Muscle layer of colon (tissue), 2 donors: ENCODE data around the gene BUB1B.
"Not testable (repeated sequence)": the region's sequence is repeated elsewhere in the genome, so short reads cannot be mapped to it uniquely, and the experiment has no call there.

Experiments
- H3K27ac ChIP-seq: one replicate; pipeline ENCODE4 v1.7.0; 2013; ENCODE audit warnings: low read depth, mild to moderate bottlenecking, low read length, moderate library complexity
- H3K27me3 ChIP-seq, 2 donors: one replicate each; pipeline ENCODE4 v1.7.0; 2013; ENCODE audit warnings: low read length in 2 of 2, mild to moderate bottlenecking in 2 of 2; ENCODE audit not compliant: insufficient read depth in 2 of 2, control insufficient read depth in 1 of 2
- H3K36me3 ChIP-seq: one replicate; pipeline ENCODE4 v1.7.0; 2013; ENCODE audit warnings: mild to moderate bottlenecking, low read length; ENCODE audit not compliant: insufficient read depth
- H3K4me1 ChIP-seq: one replicate; pipeline ENCODE4 v1.7.0; 2013; ENCODE audit warnings: mild to moderate bottlenecking, low read length; ENCODE audit not compliant: insufficient read depth
- H3K4me3 ChIP-seq, 2 donors: one replicate each; pipeline ENCODE4 v1.7.0; 2013; ENCODE audit warnings: low read length in 2 of 2, low read depth in 1 of 2, mild to moderate bottlenecking in 1 of 2, moderate library complexity in 1 of 2
- H3K9ac ChIP-seq: one replicate; pipeline ENCODE4 v1.7.0; 2013; ENCODE audit warnings: low read length
- H3K9me3 ChIP-seq: one replicate; pipeline ENCODE4 v1.7.0; 2013; ENCODE audit warnings: mild to moderate bottlenecking, low read length
- donor health status: abdominal sarcoma.
- donor health status: Adenocarcinoma of cecum.

Gene BUB1B

DNA sequence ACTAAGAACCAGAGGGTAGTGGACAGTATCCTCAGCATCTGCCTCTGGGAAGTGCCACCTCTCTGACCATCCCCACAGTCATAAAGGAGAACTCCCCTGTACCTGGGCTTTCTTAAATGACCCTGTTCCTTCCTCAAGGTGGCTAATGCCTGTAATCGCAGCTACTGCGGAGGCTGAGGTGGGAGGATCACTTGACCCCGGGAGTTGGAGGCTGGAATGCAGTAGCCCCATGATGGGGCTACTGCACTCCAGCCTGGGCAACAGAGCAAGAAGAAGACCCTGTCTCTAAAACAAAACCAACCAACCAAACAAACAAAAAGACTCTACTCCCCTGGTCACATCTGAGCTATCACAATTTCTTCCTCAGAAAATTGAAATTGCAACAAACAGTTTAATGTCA is 848 bp upstream of the BUB1B start:
- peaks cover 5% of the 10 kb centered on the region for H3K4me1 ChIP-seq
- no peaks in the 10 kb centered on the region for H3K27me3 ChIP-seq
- no peak overlapping the region for H3K9ac ChIP-seq
- no peaks in the 10 kb centered on the region for H3K9me3 ChIP-seq
- H3K36me3 ChIP-seq: no peaks in the 10 kb centered on the region
- no peak overlapping the region for H3K4me3 ChIP-seq
- H3K27ac ChIP-seq: no peak overlapping the region

DNA sequence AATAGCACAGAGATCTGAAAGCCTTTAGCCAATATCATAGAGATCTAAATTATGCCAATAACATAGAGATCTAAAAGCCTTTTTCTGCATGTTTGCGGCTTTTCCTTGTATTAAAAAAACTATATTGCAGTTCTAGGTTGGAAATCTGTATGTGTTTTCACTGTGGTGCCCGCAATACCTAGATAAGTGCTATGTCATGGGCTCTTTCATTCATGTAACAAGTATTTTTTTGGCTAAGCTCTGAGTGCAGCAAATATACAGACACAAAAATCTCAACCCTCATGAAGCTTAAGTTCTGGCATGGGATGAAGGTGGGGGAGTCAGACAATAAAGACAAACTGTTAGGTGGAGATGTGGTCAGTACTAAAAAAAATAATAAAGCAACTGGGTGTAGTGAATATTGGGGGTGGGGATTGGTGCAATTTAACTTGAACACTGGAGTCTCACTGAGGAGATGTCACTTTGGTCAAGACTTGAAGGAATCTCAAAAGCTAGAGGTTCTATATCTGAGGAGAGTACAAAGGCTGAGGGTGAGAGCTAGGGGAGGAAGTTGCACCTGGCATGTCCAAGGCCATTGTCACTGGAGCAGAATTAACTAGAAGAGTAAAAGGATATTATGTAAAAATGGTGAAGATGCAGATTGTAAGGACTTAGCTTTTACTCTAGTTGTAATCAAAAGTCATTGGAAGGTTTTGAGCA is 973 bp downstream of the BUB1B start:
- H3K9me3 ChIP-seq: no peaks in the 10 kb centered on the region
- no peak overlapping the region for H3K27ac ChIP-seq
- H3K27me3 ChIP-seq: no peaks in the 10 kb centered on the region
- no peaks in the 10 kb centered on the region for H3K36me3 ChIP-seq
- H3K4me1 ChIP-seq: peaks cover 5% of the 10 kb centered on the region
- H3K9ac ChIP-seq: no peak overlapping the region
- no peak overlapping the region for H3K4me3 ChIP-seq

DNA sequence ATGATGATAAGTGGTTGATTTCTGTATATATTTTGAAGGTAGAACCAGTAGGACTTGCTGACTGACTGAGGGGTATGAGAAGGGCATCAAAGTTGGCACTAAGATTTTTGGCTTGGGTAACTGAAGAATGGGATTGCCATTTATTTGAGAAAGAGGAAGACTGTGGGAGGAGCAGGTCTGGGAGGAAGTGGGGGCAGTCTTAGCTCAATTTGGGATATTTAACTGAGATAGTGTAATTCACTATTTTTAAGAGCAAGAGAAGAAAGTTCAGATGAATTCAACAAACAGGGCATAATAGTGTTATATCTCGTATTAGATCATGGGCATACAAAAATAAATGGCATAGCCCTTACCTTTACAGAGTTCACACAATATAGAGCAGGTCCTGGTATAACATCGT is 1.7 kb downstream of the BUB1B start:
- Histone ChIP-seq H3K4me1 (peaks cover 5% of the 10 kb centered on the region), H3K27ac (no peak overlapping the region), H3K9ac (no peak overlapping the region), H3K9me3 (no peaks in the 10 kb centered on the region), H3K4me3 (no peak overlapping the region), H3K27me3 (no peaks in the 10 kb centered on the region), H3K36me3 (no peaks in the 10 kb centered on the region)

DNA sequence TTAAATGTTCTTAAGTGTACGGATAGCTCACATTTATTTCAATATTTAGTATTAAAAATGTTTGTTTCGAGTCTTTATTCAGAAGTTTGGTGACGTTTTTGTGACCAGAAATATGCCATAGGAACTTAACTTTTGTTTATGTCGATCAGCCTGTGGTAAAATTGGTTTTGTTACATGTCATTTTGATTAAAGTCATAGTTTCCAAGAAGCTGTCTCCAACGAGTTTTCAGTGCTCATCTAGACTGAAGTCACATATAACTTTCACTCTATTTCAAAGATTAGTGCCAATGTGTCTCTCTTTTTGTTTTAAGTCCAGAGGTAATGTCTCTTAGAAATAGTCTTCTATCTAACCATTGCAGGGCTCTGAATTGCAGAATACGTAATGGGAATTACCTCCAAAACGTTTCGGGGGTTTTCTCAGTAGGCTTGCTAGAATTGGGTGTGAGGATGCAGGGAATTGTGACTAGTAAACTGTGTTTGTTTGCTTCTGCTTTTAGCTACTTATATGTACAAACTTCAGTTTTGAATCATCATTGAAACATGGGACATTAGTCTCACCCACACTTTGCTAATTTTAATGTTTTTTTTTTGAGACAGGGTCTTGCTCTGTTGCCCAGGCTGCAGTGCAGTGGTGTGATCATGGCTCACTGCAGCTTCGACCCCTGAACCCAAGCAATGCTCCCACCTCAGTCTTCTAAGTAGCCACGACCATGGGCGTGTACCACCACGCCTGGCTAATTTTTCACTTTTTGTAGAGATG is 3.0 kb downstream of the BUB1B start:
- no peaks in the 10 kb centered on the region for H3K27me3 ChIP-seq
- H3K36me3 ChIP-seq: no peaks in the 10 kb centered on the region
- no peak overlapping the region for H3K9ac ChIP-seq
- H3K4me3 ChIP-seq: no peak overlapping the region
- peaks cover 5% of the 10 kb centered on the region for H3K4me1 ChIP-seq
- H3K9me3 ChIP-seq: no peaks in the 10 kb centered on the region
- H3K27ac ChIP-seq: no peak overlapping the region

DNA sequence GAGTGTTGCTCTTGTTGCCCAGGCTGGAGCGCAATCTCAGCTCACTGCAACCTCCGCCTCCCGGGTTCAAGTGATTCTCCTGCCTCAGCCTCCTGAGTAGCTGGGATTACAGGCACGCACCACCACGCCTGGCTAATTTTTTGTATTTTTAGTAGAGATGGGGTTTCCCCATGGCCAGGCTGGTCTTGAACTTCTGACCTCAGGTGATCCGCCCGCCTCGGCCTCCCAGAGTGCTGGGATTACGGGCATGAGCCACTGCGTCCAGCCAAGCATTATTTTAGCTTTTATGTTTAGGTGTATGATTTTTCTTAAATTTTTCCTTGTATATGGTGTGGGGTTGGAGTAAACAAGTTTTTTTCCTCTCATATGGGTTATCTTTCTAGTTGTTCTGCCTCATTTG is 6.5 kb downstream of the BUB1B start:
- H3K36me3 ChIP-seq, H3K4me3 ChIP-seq, H3K27me3 ChIP-seq, H3K9ac ChIP-seq, H3K27ac ChIP-seq, H3K4me1 ChIP-seq, H3K9me3 ChIP-seq: not testable (repeated sequence)

DNA sequence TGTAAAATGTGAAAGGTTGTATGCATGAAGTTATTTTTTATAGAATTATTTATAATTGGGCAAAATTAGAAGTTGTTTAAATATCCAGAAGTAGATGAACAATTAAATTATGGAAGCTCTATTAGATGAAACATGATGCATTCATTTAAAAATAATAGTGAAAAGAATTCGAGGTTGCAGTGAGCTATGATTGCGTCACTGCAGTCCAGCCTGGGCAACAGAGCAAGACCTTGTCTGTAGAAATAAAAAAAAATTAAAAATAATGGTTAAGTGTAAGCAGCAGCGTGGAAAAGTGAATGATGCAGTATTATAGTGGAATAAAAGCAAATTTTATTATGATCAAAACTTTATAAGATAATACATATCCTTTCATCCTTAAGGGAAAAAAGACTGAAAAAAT is 14.3 kb downstream of the BUB1B start:
- Histone ChIP-seq H3K9me3 (no peaks in the 10 kb centered on the region), H3K27me3 (no peaks in the 10 kb centered on the region), H3K4me3 (no peak overlapping the region), H3K27ac (no peak overlapping the region), H3K36me3 (no peaks in the 10 kb centered on the region), H3K4me1 (no peaks in the 10 kb centered on the region), H3K9ac (no peak overlapping the region)

DNA sequence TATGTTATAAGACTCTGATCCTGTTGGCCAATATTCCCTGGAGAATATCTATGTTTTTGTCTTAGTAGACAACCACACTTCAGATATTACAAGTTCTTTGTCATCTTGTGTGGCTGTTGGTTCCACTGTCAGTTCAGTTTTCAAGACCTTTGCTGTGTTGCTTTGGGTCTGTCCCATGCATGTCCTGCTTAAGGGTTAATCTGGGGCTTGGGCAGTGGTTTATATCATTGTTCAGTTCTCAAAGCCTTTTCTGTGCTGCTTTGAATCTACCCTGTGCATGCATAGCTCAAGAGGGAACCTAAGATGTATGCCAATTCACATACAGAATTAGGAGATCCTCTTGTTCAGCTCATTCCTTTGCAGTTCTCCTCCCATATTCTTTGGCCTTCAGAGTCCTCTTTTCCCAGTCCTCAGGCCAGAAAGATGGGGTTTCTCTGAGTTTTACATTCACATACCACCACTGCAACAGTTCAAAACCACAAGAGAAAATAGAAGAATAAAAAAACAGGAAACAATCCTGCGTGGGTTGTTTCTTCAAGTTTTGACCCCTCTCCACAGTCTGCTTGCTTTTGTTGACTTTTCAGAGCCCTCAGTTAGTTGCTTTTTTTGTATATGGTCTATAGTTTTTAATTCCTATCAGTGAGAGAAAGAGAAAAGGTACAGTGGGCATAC is 21.6 kb downstream of the BUB1B start:
- Histone ChIP-seq H3K9ac (no peak overlapping the region), H3K27ac (no peak overlapping the region), H3K36me3 (no peaks in the 10 kb centered on the region), H3K4me1 (no peaks in the 10 kb centered on the region), H3K27me3 (no peaks in the 10 kb centered on the region), H3K9me3 (no peaks in the 10 kb centered on the region), H3K4me3 (no peak overlapping the region)

DNA sequence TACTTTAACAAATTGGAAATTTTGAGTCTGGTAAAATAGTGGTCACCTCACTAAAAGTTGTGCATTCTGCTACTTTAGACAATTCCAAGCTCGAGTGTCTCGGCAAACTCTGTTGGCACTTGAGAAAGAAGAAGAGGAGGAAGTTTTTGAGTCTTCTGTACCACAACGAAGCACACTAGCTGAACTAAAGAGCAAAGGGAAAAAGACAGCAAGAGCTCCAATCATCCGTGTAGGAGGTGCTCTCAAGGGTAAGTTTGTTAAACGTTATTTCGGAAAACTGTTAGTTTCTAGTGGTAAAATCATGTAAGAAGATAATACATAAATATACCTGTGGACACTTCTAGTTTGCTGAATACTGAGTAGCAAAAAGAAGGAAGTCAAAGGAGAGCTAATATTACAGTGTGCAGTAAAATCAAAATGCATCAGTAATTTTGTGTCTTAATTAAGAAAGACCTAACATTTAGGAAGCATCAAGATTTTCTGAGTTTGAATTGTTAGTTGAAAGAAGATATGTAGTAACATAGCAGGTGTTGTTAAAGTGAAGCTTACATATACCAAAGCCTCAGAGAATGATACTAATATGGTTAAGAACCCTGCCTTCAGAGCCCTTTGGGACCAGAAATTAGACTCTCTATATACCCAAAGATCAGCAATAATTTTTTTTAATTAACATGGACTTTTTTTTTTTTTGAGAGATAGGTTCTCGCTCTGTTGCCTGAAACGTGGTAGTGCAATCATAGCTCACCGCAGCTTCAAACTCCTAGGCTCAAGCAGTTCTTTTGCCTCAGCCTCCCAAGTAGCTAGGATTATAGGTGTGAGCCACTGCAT is 23.0 kb downstream of the BUB1B start:
- H3K9me3 ChIP-seq: no peaks in the 10 kb centered on the region
- H3K27ac ChIP-seq: no peak overlapping the region
- no peaks in the 10 kb centered on the region for H3K27me3 ChIP-seq
- no peaks in the 10 kb centered on the region for H3K36me3 ChIP-seq
- H3K9ac ChIP-seq: no peak overlapping the region
- H3K4me1 ChIP-seq: no peaks in the 10 kb centered on the region
- H3K4me3 ChIP-seq: no peak overlapping the region

DNA sequence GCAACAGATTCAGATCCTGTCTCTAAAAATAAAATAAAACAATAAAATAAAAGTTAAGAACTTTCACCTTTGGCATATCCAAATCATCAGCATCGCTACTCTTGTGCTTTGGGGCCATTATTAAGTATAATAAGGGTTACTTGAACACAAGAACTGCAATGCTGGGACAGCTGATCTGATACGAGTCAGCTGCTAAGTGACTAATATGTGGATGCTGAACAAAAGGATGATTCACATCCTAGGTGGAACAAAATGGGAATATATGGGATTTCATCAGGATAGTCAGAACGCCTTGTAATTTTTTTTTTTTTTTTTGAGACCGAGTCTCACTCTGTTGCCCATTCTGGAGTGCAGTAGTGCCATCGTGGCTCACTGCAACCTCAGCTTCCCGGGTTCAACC is 29.7 kb downstream of the BUB1B start:
- Histone ChIP-seq H3K36me3 (no peaks in the 10 kb centered on the region), H3K27me3 (no peaks in the 10 kb centered on the region), H3K27ac (no peak overlapping the region)

DNA sequence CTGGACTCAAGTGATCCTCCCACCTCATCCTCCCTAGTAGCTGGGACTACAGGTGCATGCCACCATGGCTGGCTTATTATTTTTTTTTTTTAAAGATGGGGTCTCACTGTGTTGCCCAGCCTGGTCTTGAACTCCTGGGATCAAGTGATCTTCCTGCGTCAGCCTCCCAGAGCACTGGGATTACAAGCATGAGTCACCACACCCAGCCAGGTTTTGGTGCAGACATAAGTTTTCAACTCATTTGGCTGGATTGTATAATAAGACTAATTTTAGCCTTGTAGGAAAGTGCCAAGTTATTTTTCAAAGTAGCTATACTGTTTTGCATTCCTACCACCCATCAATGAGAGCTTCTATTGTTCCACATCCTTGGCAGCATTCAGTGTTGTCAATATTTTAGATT is 32.1 kb downstream of the BUB1B start:
- Histone ChIP-seq H3K9ac (no peak overlapping the region), H3K36me3 (no peaks in the 10 kb centered on the region), H3K4me3 (no peak overlapping the region), H3K27ac (no peak overlapping the region), H3K4me1 (no peaks in the 10 kb centered on the region), H3K27me3 (no peaks in the 10 kb centered on the region), H3K9me3 (no peaks in the 10 kb centered on the region)

More for the DNA sequence above, 29.7 kb downstream of the BUB1B start:
- H3K4me3 ChIP-seq: no peak overlapping the region
- no peak overlapping the region for H3K9ac ChIP-seq
- no peaks in the 10 kb centered on the region for H3K9me3 ChIP-seq
- no peaks in the 10 kb centered on the region for H3K4me1 ChIP-seq

DNA sequence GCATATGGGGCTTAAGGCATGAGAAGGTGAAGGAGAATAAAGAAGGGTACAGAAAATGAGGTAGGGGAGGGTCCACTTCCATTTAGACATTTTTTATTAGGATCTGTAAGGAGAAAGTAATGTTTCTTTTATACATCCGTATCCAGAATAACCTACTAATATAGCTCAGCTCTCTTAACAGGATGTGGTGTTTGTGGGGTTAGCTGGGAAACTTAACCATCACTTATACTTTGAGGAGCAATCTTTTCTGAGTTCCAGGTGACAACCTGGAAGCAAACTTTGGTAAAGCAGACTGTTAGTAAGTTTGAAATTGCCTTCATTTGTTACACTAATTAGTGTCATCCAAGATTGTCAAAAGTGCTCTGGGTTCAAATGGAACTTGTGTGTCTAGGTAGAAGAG is 36.6 kb downstream of the BUB1B start:
- Histone ChIP-seq H3K9me3 (no peaks in the 10 kb centered on the region), H3K27ac (no peak overlapping the region), H3K9ac (no peak overlapping the region), H3K27me3 (no peaks in the 10 kb centered on the region), H3K4me3 (no peak overlapping the region), H3K4me1 (no peaks in the 10 kb centered on the region), H3K36me3 (no peaks in the 10 kb centered on the region)
